PC-9 (cell line): ENCODE data around the gene TMEM132C. TPM values are rescaled to one million over a fixed set of nuclear protein-coding genes. Genes with fewer than 3 reads are reported as not detected.

Experiments
- BruUV-seq: library from RNA; stranded (reverse); fragments of 400-500 nt; replicated peaks from 2 replicates; lab custom pipeline; 2021; lab: Mats Ljungman, UMichigan
- CTCF ChIA-PET: fragments of 300-600 bp; sonication (Branson Sonifier 250); formaldehyde crosslinking; loops from one replicate; lab custom pipeline; 2022; ENCODE audit warnings: antibody characterized with exemption; lab: Charles Lee
- POLR2A ChIA-PET: fragments of 300-600 bp; sonication (Branson Sonifier 250); formaldehyde crosslinking; loops from one replicate; lab custom pipeline; 2022; ENCODE audit warnings: antibody characterized with exemption; ENCODE audit not compliant: unreplicated experiment; lab: Charles Lee
- DNase-seq, 2 experiments: peaks; one replicate each; pipeline versions ENCODE4 v3.0.0 to v3.0.0-alpha.2; 2015 to 2022; ENCODE audit warnings: mixed read lengths in 1 of 2
- H2AFZ ChIP-seq: fragments of 200-600 bp; sonication (generic); 2 replicates; pipeline ENCODE4 v1.8.1; 2017; ENCODE audit warnings: antibody characterized with exemption
- H3F3A ChIP-seq: fragments of 200-600 bp; sonication (generic); 2 replicates; pipeline ENCODE4 v1.8.1; 2017; ENCODE audit warnings: antibody characterized with exemption, mild to moderate bottlenecking, low read depth; ENCODE audit not compliant: insufficient read depth
- H3K27ac ChIP-seq: fragments of 200-600 bp; sonication (generic); 2 replicates; pipeline ENCODE4 v1.6.1; 2016; ENCODE audit warnings: mixed run types
- H3K27me3 ChIP-seq: fragments of 200-600 bp; sonication (generic); 2 replicates; pipeline ENCODE4 v1.6.1; 2016; ENCODE audit warnings: low read depth, mixed run types; ENCODE audit not compliant: insufficient read depth
- H3K36me3 ChIP-seq: fragments of 200-600 bp; sonication (generic); 2 replicates; pipeline ENCODE4 v1.6.1; 2016; ENCODE audit warnings: low read depth, mixed run types
- H3K4me1 ChIP-seq: fragments of 200-600 bp; sonication (generic); replicated peaks from 2 replicates; pipeline ENCODE4 v1.6.1; 2016; ENCODE audit warnings: mixed run types; ENCODE audit not compliant: insufficient read depth
- H3K4me2 ChIP-seq: fragments of 200-600 bp; sonication (generic); 2 replicates; pipeline ENCODE4 v1.6.1; 2017; ENCODE audit warnings: mixed run types
- H3K4me3 ChIP-seq: fragments of 200-600 bp; sonication (generic); 2 replicates; pipeline ENCODE4 v1.6.1; 2016; ENCODE audit warnings: mixed run types
- H3K79me2 ChIP-seq: fragments of 200-600 bp; sonication (generic); 2 replicates; pipeline ENCODE4 v1.6.1; 2017; ENCODE audit warnings: low read depth, mixed run types
- H3K9me2 ChIP-seq: fragments of 200-600 bp; sonication (generic); 2 replicates; pipeline ENCODE4 v1.8.1; 2017; ENCODE audit warnings: mild to moderate bottlenecking; ENCODE audit not compliant: insufficient read depth
- H3K9me3 ChIP-seq: fragments of 200-600 bp; sonication (generic); 2 replicates; pipeline ENCODE4 v1.8.1; 2016; ENCODE audit warnings: low read depth; ENCODE audit not compliant: insufficient read depth
- H4K20me1 ChIP-seq: fragments of 200-600 bp; sonication (generic); 2 replicates; pipeline ENCODE4 v1.8.1; 2017; ENCODE audit not compliant: insufficient read depth
- CTCF ChIP-seq: fragments of 200-600 bp; sonication (generic); conservative IDR thresholded peaks from 2 replicates; pipeline ENCODE4 v1.6.1; 2017; ENCODE audit warnings: mixed run types, antibody characterized with exemption, mild to moderate bottlenecking, moderate library complexity
- EZH2 ChIP-seq: fragments of 200-600 bp; sonication (generic); IDR thresholded peaks from 2 replicates; pipeline ENCODE4 v1.8.0; 2017; ENCODE audit warnings: antibody characterized with exemption, low read depth
- intact Hi-C: fragments of 100-400 bp; cut with micrococcal nuclease; formaldehyde crosslinking; loops from one replicate; pipeline ENCODE4 v1.10.0; 2022; ENCODE audit not compliant: unreplicated experiment
- total RNA-seq: library from RNA; stranded (reverse); gene quantifications from 2 replicates; pipeline ENCODE4 v1.2.3, GENCODE V29; 2021

The TMEM132C gene
- total RNA-seq, 1 experiment from 2014 or later, result not detected

GRCh38 chr12:128408669-128409068, 141.7 kb downstream of the TMEM132C start:
- ChIA-PET CTCF (no interaction called here), POLR2A (no interaction called here)
- H3K27ac ChIP-seq, result no peak overlapping the region
- intact Hi-C loops, result no loop called here
- no peak for TF ChIP-seq EZH2
- TF ChIP-seq CTCF, result no peak
- H3F3A ChIP-seq, result no peaks in the 10 kb centered on the region
- no peaks in the 10 kb centered on the region for H3K27me3 ChIP-seq
- H2AFZ ChIP-seq, result no peak overlapping the region
- H3K9me3 ChIP-seq, result no peaks in the 10 kb centered on the region
- no peak overlapping the region for H3K4me2 ChIP-seq
- H3K36me3 ChIP-seq, result no peaks in the 10 kb centered on the region
- H3K4me1 ChIP-seq, result no peaks in the 10 kb centered on the region
- no peaks in the 10 kb centered on the region for H4K20me1 ChIP-seq
- no peak for DNase-seq
- no peak overlapping the region for H3K4me3 ChIP-seq
- no peaks in the 10 kb centered on the region for H3K9me2 ChIP-seq
- no peaks in the 10 kb centered on the region for H3K79me2 ChIP-seq
- BruUV-seq, result no TSS peak

- intact Hi-C loops, result no loop called here
- POLR2A ChIA-PET, result no interaction called here
- H3K79me2 ChIP-seq, result no peaks in the 10 kb centered on the region
- DNase-seq, result no peak
- TF ChIP-seq CTCF (no peak), EZH2 (no peak)
- peaks cover 43% of the 10 kb centered on the region for H3K27me3 ChIP-seq
- H3K36me3 ChIP-seq, result no peaks in the 10 kb centered on the region
- no peaks in the 10 kb centered on the region for H4K20me1 ChIP-seq
- H2AFZ ChIP-seq, result no peak overlapping the region
- no peak overlapping the region for H3K27ac ChIP-seq
- CTCF ChIA-PET, result no interaction called here
- no peak overlapping the region for H3K4me3 ChIP-seq
- no peaks in the 10 kb centered on the region for H3F3A ChIP-seq
- no peaks in the 10 kb centered on the region for H3K4me1 ChIP-seq
- no peak overlapping the region for H3K4me2 ChIP-seq
- BruUV-seq, result no TSS peak
- H3K9me3 ChIP-seq, result no peaks in the 10 kb centered on the region
- H3K9me2 ChIP-seq, result no peaks in the 10 kb centered on the region
These were observed 148.1 kb downstream of the TMEM132C start for GRCh38 chr12:128415036-128415560.

- CTCF ChIA-PET, result no interaction called here
- BruUV-seq, result no TSS peak
- no peaks in the 10 kb centered on the region for H4K20me1 ChIP-seq
These were observed 152.0 kb downstream of the TMEM132C start for GRCh38 chr12:128418944-128419343.

More at GRCh38 chr12:128418944-128419343, 152.0 kb downstream of the TMEM132C start:
- Histone ChIP-seq H3K27ac (no peak overlapping the region), H3K9me3 (no peaks in the 10 kb centered on the region), H3K27me3 (peaks cover 43% of the 10 kb centered on the region), H3K36me3 (no peaks in the 10 kb centered on the region), H3K4me1 (no peaks in the 10 kb centered on the region), H3K9me2 (no peaks in the 10 kb centered on the region), H3K79me2 (no peaks in the 10 kb centered on the region), H2AFZ (no peak overlapping the region), H3K4me2 (no peak overlapping the region), H3K4me3 (no peak overlapping the region), H3F3A (no peaks in the 10 kb centered on the region)
- intact Hi-C loops, result no loop called here
- DNase-seq, result no peak
- POLR2A ChIA-PET, result no interaction called here
- TF ChIP-seq EZH2, result no peak
- TF ChIP-seq CTCF, result no peak
